H9 (cell line): ENCODE measurements around the gene TFRC. TPM values are rescaled to one million over a fixed set of nuclear protein-coding genes. Genes with fewer than 3 reads are reported as not detected.

Experiments used
- DNase-seq: peaks from one replicate; pipeline ENCODE4 v3.0.0-alpha.2; 2017
- H2AFZ ChIP-seq: one replicate; pipeline ENCODE4 v1.6.1; 2013; ENCODE audit warnings: mild to moderate bottlenecking, low read length, control low read depth, moderate library complexity
- H2AK5ac ChIP-seq: 2 replicates; pipeline ENCODE4 v1.6.1; 2013; ENCODE audit warnings: low read length, control low read depth, mixed read lengths; ENCODE audit not compliant: insufficient read length
- H2BK120ac ChIP-seq: one replicate; pipeline ENCODE4 v1.6.1; 2013; ENCODE audit warnings: low read depth, mild to moderate bottlenecking, low read length, control low read depth, inconsistent platforms; ENCODE audit not compliant: poor library complexity, severe bottlenecking
- H2BK12ac ChIP-seq: 2 replicates; pipeline ENCODE4 v1.6.1; 2013; ENCODE audit warnings: low read length, control low read depth, mixed read lengths, low read depth; ENCODE audit not compliant: insufficient read length
- H2BK15ac ChIP-seq: 2 replicates; pipeline ENCODE4 v1.6.1; 2013; ENCODE audit warnings: low read depth, low read length, control low read depth
- H2BK20ac ChIP-seq: one replicate; pipeline ENCODE4 v1.6.1; 2013; ENCODE audit warnings: low read depth, mild to moderate bottlenecking, low read length, control low read depth, inconsistent platforms; ENCODE audit not compliant: poor library complexity, severe bottlenecking
- H2BK5ac ChIP-seq: 2 replicates; pipeline ENCODE4 v1.6.1; 2013; ENCODE audit warnings: low read length, control low read depth, mixed read lengths; ENCODE audit not compliant: insufficient read length
- H3K14ac ChIP-seq: 2 replicates; pipeline ENCODE4 v1.6.1; 2013; ENCODE audit warnings: low read length, control low read depth; ENCODE audit not compliant: insufficient read depth
- H3K18ac ChIP-seq: 2 replicates; pipeline ENCODE4 v1.6.1; 2013; ENCODE audit warnings: low read depth, mild to moderate bottlenecking, mixed read lengths, low read length, control low read depth; ENCODE audit not compliant: insufficient read length
- H3K23ac ChIP-seq: 2 replicates; pipeline ENCODE4 v1.6.1; 2013; ENCODE audit warnings: low read length, control low read depth, mixed read lengths, low read depth; ENCODE audit not compliant: insufficient read length
- H3K23me2 ChIP-seq: 2 replicates; pipeline ENCODE4 v1.6.1; 2013; ENCODE audit warnings: low read depth, mild to moderate bottlenecking, mixed read lengths, low read length, control low read depth; ENCODE audit not compliant: insufficient read length, poor library complexity, severe bottlenecking
- H3K27ac ChIP-seq: 2 replicates; pipeline ENCODE4 v1.5.1; 2013; ENCODE audit warnings: low read length, control low read depth, mixed read lengths, low read depth; ENCODE audit not compliant: insufficient read length
- H3K27me3 ChIP-seq: 2 replicates; pipeline ENCODE4 v1.6.1; 2013; ENCODE audit warnings: low read length, control low read depth, inconsistent platforms; ENCODE audit not compliant: insufficient read depth
- H3K4ac ChIP-seq: 2 replicates; pipeline ENCODE4 v1.6.1; 2013; ENCODE audit warnings: low read depth, mild to moderate bottlenecking, control low read depth, inconsistent platforms, low read length, moderate library complexity
- H3K4me1 ChIP-seq: 2 replicates; pipeline ENCODE4 v1.6.1; 2013; ENCODE audit warnings: low read length, control low read depth, inconsistent platforms; ENCODE audit not compliant: insufficient read depth
- H3K4me2 ChIP-seq: 2 replicates; pipeline ENCODE4 v1.6.1; 2013; ENCODE audit warnings: low read length, control low read depth, mixed read lengths; ENCODE audit not compliant: insufficient read length, insufficient read depth
- H3K56ac ChIP-seq: 2 replicates; pipeline ENCODE4 v1.6.1; 2013; ENCODE audit warnings: low read depth, mild to moderate bottlenecking, mixed read lengths, low read length, control low read depth; ENCODE audit not compliant: insufficient read length
- H3K79me1 ChIP-seq: 2 replicates; pipeline ENCODE4 v1.6.1; 2013; ENCODE audit warnings: low read depth, mild to moderate bottlenecking, moderate library complexity, low read length, control low read depth, inconsistent platforms; ENCODE audit not compliant: insufficient read depth, poor library complexity, severe bottlenecking
- H3K79me2 ChIP-seq: 2 replicates; pipeline ENCODE4 v1.6.1; 2013; ENCODE audit warnings: low read length, control low read depth, inconsistent platforms; ENCODE audit not compliant: insufficient read depth
- H3K9ac ChIP-seq: 2 replicates; pipeline ENCODE4 v1.6.1; 2013; ENCODE audit warnings: low read length, control low read depth, mixed read lengths; ENCODE audit not compliant: insufficient read length; ENCODE audit errors: extremely low read depth
- H3K9me3 ChIP-seq: one replicate; pipeline ENCODE4 v1.6.1; 2013; ENCODE audit warnings: low read depth, low read length, inconsistent platforms; ENCODE audit not compliant: control insufficient read depth
- H3T11ph ChIP-seq: one replicate; pipeline ENCODE4 v1.6.1; 2013; ENCODE audit warnings: mild to moderate bottlenecking, low read length, control low read depth, inconsistent platforms
- H4K20me1 ChIP-seq: one replicate; pipeline ENCODE4 v1.6.1; 2013; ENCODE audit not compliant: control insufficient read depth, insufficient read length, insufficient read depth
- H4K5ac ChIP-seq: 2 replicates; pipeline ENCODE4 v1.6.1; 2013; ENCODE audit warnings: low read depth, mild to moderate bottlenecking, mixed read lengths, low read length, control low read depth; ENCODE audit not compliant: insufficient read length
- H4K8ac ChIP-seq: replicated peaks from 2 replicates; pipeline ENCODE4 v1.6.1; 2013; ENCODE audit warnings: low read length, control low read depth, mixed read lengths, low read depth; ENCODE audit not compliant: insufficient read length
- H4K91ac ChIP-seq: 2 replicates; pipeline ENCODE4 v1.6.1; 2013; ENCODE audit warnings: low read depth, mild to moderate bottlenecking, moderate library complexity, mixed read lengths, low read length, control low read depth; ENCODE audit not compliant: insufficient read length
- H3K27ac Mint-ChIP-seq, 3 experiments: 2 replicates in 2 of 3; 3 replicates in 1 of 3; pipeline ENCODE4 v1.8.0; 2020 to 2021; ENCODE audit warnings: mixed read lengths in 3 of 3, mild to moderate bottlenecking in 1 of 3, moderate library complexity in 1 of 3
- H3K27me3 Mint-ChIP-seq: 2 replicates; pipeline ENCODE4 v1.8.0; 2021; ENCODE audit warnings: low read depth, mild to moderate bottlenecking, moderate library complexity, mixed read lengths
- H3K36me3 Mint-ChIP-seq, 3 experiments: 2 replicates in 2 of 3; 3 replicates in 1 of 3; pipeline ENCODE4 v1.8.0; 2020 to 2021; ENCODE audit warnings: low read depth in 3 of 3, mixed read lengths in 3 of 3; ENCODE audit not compliant: insufficient read depth in 1 of 3
- H3K4me1 Mint-ChIP-seq, 2 experiments: 2 replicates each; pipeline ENCODE4 v1.8.0; 2020; ENCODE audit warnings: mixed read lengths in 2 of 2
- H3K4me3 Mint-ChIP-seq, 2 experiments: 2 replicates in 1 of 2; 3 replicates in 1 of 2; pipeline ENCODE4 v1.8.0; 2020 to 2021; ENCODE audit warnings: mild to moderate bottlenecking in 2 of 2, mixed read lengths in 2 of 2, moderate library complexity in 1 of 2
- H3K9me3 Mint-ChIP-seq, 2 experiments: 2 replicates in 1 of 2; 3 replicates in 1 of 2; pipeline ENCODE4 v1.8.0; 2020; ENCODE audit warnings: mild to moderate bottlenecking in 2 of 2, mixed read lengths in 2 of 2, moderate library complexity in 1 of 2
- CTCF ChIP-seq: fragments of 200-600 bp; sonication (generic); conservative IDR thresholded peaks from 3 replicates; pipeline ENCODE4 v1.8.0; 2021; ENCODE audit warnings: antibody characterized with exemption, mild to moderate bottlenecking
- WGBS: extraction: QIAGEN DNeasy Blood & Tissue Kit; methylation state at CpG from one replicate; pipeline ENCODE4 v1.1.7; 2013; ENCODE audit warnings: missing lambda C conversion rate, low lambda C conversion rate, mixed read lengths; ENCODE audit not compliant: insufficient read length; ENCODE audit errors: extremely low coverage; 5-methylcytosine and 5-hydroxymethylcytosine counted together
- total RNA-seq: library from RNA; stranded (reverse); gene quantifications from 2 replicates; pipeline ENCODE4 v1.2.1, GENCODE V29; 2021

TFRC gene
- total RNA-seq, 1 experiment from 2014 or later = 135 TPM

- Histone ChIP-seq H3K79me1 (no peaks in the 10 kb centered on the region), H3K56ac (no peak overlapping the region), H3K9me3 (no peaks in the 10 kb centered on the region), H3K9ac (no peak overlapping the region), H3K18ac (no peak overlapping the region), H2BK120ac (no peak overlapping the region), H4K91ac (no peak overlapping the region), H2BK20ac (no peak overlapping the region), H2AK5ac (no peak overlapping the region), H3K27me3 (no peaks in the 10 kb centered on the region), H3K4me2 (no peak overlapping the region), H2BK15ac (no peak overlapping the region), H2BK5ac (no peak overlapping the region), H3K79me2 (no peaks in the 10 kb centered on the region), H2BK12ac (no peak overlapping the region), H3K4ac (no peak overlapping the region), H3K4me1 (no peaks in the 10 kb centered on the region), H3K23ac (no peak overlapping the region), H3K27ac (no peak overlapping the region), H2AFZ (no peak overlapping the region), H4K8ac (no peak overlapping the region), H4K20me1 (no peaks in the 10 kb centered on the region), H4K5ac (no peak overlapping the region), H3K14ac (no peak overlapping the region), H3K23me2 (no peaks in the 10 kb centered on the region), H3T11ph (no peak overlapping the region)
- H3K9me3 Mint-ChIP-seq = no peaks in the 10 kb centered on the region
- H3K4me1 Mint-ChIP-seq = peaks cover 8 to 15% of the 10 kb centered on the region in 2 experiments
- H3K4me3 Mint-ChIP-seq = no peak overlapping the region
- H3K27me3 Mint-ChIP-seq = no peaks in the 10 kb centered on the region
- no peak for DNase-seq
- H3K27ac Mint-ChIP-seq = peak overlapping the region in 1 of 3 experiments; percentile 50; a peak in 1 of 7 replicates
- peaks cover 75 to 97% (median 94%) of the 10 kb centered on the region in 3 experiments; a peak in 6 of 7 replicates for H3K36me3 Mint-ChIP-seq
- TF ChIP-seq CTCF = no peak
- no CpG with 5 or more reads among the region's 1 CpG for WGBS
Observed at GRCh38 chr3:196063971-196064370, 17.9 kb downstream of the TFRC start.
